ENCODE results near the gene TSNAX.
"Not testable (repeated sequence)": the region's sequence is repeated elsewhere in the genome, so short reads cannot be mapped to it uniquely, and the experiment has no call there.

TSNAX gene

DNA sequence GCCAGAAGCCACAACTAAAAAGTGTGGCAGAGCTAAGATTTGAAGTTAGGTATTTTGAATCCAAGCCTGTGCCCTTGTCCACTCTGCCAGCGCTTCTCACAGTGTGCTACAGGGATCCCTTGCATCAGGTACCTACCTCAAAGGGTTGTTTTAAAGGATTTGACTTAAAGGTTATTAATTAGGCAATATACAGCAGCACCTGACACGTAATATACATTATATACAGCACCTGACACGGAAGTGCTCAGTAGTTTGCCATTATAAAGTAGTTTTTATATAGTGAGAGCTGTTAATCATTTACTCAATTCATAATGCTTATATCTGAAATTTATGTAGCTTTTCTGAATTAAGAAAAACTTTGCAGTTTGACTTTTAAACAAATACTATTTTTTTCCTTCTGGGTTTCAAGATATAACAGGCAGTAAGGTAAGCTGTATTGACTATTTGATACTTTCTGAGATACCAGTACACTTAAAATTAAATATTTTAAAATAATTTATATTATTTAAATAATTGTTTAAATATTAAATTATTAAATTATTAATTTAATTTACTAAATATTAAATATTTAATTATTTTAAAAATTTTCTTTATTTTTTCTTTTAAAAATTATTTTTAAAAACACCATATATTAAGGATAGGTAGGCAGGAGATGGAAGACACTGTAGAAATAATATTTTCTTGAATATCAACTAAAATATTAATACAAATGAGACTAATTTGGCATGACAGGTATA is 33.3 kb downstream of the TSNAX start:
- DNase-seq (ENCODE audit: low read depth): no peak

DNA sequence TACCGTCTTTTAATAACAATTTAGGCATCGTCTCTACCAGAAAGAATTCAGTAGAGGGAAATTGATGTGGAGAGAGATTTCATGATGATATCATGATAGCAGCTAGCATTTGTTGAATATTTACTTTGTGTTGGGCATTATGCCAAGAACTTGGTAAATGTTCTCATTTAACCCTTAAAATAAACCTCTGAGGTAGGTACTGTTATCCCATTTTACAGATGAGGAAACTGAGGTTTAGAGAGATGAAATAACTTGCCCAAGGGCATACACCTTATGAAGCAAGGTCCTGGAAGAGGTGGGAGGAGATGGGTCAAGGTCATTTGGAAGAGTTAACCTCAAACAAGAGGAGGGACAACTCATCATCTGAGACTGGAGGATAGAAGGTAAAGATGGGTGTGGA is 34.8 kb downstream of the TSNAX start:
- no peak for DNase-seq (ENCODE audit: low read depth)

DNA sequence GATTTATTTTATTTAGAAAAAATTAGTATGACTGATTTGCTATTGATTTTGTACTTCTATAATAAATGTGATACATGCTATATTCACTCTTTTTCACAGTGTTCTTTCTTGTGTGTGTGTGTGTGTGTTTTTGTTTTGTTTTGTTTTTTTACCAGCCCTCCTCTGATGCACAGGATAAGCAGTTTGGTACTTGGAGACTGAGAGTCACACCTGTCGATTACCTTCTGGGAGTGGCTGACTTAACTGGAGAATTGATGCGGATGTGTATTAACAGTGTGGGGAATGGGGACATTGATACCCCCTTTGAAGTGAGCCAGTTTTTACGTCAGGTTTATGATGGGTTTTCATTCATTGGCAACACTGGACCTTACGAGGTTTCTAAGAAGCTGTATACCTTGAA is 35.9 kb downstream of the TSNAX start:
- DNase-seq (ENCODE audit: low read depth): no peak

DNA sequence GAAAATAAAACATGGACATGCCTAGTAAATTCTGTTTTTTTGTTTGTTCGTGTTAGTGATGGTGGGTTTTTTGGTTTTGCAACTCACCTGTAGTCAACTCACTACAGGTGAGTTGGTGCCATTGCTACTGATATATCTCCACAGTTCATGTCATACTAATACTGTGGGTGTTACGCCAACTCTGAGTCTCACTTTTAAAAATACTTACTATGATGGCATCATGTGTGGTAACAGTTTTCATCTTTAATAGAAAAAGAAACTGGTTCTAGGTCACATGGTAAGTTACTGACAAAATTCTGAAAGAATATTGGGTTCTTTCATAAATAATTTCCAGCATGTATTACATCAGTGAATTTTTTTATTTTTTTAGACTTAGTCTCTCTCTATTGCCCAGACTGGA is 38.0 kb downstream of the TSNAX start:
- no peak for DNase-seq (ENCODE audit: low read depth)

DNA sequence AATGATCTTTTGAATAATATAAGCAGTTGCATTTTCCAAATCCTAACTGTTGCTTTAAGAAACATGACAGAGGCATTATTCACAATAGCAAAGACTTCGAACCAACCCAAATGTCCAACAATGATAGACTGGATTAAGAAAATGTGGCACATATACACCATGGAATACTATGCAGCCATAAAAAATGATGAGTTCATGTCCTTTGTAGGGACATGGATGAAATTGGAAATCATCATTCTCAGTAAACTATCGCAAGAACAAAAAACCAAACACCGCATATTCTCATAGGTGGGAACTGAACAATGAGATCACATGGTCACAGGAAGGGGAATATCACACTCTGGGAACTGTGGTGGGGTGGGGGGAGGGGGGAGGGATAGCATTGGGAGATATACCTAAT is 41.8 kb downstream of the TSNAX start:
- not testable (repeated sequence) for DNase-seq (ENCODE audit: low read depth)

DNA sequence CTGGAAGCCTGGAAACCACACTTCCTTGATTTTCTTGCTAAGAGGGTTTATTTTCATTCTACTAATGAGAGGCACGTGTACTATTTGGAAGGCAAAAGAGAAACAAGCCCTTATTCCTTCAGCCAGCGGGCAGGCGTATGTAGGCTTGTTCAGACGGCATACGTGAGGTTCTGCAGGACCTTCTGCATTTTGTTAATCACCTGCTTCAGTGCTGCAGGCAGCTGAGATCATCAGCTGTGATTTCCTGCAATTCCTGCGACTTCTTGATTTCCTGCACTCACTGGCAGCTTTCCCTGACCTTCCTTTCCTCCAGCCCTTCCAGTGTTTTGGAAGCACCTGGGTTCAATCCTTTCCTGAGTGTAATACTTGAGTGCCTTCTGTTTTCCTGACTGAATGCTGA is 43.4 kb downstream of the TSNAX start:
- DNase-seq (ENCODE audit: low read depth): no peak

DNA sequence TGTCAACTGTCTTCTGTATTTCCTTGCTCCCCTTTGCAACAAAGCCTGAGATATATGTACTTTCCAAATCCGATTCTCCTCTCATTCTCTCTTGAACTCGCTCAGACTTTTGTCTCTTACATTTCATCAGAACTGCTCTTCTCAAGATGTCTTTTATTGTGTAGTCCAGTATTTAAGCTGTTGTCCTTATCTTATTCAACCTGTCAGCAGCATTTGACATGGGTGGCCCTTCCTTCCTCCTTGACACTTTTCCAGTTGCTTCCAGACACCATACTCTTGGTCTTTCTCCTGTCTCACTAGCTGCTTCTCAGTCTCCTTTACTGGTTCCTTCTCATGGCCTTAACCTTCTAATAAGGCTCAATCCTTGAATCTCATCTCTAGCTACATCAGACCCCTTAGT is 47.0 kb downstream of the TSNAX start:
- no peak for DNase-seq (ENCODE audit: low read depth)

DNA sequence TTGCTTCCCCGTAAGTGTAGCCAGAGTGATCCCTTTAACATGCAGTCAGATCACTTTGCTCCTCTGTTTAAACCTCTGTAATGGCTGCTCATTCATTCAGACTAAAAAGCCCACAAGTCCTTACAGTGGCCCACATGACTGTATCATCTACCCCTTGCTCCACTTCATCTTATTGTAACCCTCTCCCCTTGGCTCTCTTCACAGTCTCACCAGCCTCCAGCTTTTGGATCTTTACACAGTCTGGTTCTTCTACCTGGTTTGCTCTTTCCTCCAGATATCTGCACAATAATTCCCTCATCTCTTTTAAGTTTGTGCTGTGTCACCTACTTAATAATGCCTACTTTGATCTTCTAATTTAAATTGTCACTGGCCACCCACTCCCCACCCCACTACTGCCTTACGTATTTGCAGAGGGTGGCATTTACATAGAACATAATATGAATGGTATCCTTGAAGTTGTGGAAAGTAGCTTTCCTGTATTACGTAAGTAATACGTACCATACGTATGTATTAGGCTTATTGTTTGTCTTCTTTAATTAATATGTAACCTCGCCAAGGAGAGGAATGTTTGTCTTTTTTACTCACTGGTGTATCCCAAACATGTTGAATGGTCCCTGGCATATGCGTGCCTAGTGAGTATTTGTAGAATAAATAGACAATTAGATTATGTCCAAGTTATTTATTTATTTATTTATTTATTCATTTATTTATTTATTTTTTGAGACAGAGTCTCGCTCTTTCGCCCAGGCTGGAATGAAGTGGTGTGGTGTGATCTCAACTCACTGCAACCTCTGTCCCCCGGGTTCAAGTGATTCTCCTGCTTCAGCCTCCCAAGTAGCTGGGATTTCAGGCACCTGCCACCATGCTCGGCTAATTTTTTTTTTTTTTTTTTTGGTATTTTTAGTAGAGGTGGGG is 48.6 kb downstream of the TSNAX start:
- no peak for DNase-seq (ENCODE audit: low read depth)

DNA sequence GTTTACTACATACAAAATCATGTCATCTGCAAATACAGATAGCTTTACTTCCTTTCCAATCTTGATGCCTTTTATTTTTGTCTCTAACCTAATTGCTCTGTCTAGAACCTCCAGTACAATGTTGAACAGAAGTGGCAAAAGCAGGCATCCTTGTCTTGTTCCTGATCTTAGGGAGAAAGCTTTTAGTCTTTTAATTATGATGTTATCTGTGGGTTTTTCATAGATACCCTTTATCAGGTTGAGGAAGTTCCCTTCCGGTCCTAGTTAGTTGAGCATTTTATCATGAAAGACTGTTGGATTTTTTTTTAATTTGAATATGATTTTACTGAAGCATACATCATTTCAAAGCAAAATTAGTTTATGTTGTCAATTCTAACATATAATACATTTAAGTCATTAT is 52.4 kb downstream of the TSNAX start:
- DNase-seq (ENCODE audit: low read depth): no peak

DNA sequence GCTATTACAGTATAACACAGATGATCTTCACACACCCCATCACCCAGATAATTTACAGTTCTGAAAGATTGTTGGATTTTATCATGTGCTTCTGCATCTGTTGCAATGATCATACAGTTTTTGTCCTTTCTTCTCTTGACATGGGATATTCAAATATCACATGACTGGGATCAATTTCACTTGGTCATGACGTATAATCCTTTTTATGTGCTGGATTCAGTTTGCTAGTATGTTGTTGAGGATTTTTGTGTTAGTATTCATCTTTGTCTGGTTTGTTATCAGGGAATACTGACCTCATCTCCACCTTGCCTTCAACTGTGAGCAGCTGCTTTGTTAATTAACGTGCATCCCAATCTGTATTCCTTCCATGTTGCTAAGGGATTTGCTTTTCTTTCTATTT is 53.4 kb downstream of the TSNAX start:
- no peak for DNase-seq (ENCODE audit: low read depth)

DNA sequence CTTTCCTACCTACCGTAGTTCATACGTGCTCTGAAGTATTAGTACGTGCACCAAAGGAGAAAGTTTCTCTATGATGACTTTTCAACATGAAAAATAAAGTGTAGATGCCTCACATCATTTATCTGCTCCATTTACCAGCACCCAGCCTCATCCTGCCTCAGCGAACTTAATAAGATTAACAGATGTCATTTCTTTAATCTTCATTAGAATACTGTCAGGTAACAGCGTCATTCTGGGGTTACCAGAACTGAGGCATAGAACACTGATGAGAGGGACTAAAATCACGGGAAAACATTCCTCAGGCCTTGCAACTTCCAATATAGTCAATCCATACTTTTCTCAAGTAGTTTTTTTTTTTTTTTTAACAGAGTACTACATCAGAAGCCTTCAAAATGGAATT is 54.9 kb downstream of the TSNAX start:
- DNase-seq (ENCODE audit: low read depth): no peak

DNA sequence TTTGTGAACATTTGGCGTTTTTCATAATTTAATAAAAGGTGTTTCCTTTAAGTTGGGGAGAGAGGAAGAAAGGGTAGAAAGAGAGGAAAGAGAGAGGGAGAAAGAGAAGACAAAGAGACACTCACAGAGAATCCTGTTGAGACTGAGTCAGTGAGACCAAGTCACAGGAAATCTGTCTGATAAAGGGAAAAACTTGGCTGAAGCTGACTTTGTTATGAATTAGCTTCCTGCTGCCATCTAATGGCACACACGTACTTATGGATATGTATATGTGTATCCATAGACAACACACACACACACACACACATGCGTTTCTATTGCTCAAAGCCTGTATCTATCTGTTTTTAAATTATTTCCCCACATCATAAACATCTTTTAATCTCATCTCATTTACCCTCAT is 55.6 kb downstream of the TSNAX start:
- DNase-seq (ENCODE audit: low read depth): no peak

DNA sequence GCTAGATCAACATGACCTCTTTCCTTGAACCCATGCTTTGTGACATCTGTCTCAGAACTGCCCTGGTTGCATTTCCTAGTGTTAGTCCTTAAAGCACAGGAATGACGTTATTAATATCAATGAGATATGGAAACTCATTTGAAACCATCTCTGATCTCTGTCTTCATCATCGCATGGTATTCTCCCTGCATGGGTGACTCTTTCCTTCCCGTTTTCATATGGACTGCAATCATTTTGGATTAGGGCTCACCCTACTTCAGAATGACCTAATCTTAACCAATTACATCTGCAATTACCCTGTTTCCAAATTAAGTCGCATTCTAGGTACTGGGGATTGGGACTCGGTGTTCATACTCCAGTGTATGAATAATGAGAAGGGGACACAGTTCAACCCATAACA is 56.5 kb downstream of the TSNAX start:
- no peak for DNase-seq (ENCODE audit: low read depth)

DNA sequence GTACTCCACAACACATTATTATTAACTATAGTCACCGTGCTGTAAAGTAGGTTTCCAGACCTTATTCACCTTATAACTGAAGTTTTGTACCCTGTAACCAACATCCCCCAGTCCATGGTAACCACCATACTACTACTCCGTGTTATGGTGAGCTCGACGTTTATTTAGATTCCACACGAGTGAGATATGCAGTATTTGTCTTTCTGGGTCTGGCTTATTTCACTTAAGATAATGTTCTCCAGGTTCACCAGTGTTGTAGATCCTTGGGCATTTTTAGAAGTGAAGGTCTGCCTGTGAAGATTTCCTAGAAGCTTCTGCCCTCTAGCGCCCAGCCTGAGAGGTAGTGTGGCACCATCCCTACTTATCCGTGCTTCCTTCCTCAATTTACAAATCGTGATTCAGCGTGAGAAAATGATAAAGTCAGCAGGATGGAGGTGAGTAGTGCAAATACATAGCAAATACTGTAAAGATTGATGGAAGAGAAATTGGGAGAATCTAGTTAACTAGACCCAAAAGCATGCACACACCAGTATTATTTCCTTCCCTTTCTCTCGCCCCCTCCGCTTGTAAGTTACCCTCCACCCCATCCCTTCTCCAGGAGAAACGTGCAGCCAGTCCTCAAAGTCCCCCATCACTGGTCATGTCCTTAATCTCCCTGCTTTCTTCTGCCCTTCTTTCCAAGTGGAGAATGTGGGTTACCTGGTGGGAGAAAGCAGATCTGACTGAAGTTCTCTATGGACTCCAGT is 62.2 kb downstream of the TSNAX start:
- no peak for DNase-seq (ENCODE audit: low read depth)

DNA sequence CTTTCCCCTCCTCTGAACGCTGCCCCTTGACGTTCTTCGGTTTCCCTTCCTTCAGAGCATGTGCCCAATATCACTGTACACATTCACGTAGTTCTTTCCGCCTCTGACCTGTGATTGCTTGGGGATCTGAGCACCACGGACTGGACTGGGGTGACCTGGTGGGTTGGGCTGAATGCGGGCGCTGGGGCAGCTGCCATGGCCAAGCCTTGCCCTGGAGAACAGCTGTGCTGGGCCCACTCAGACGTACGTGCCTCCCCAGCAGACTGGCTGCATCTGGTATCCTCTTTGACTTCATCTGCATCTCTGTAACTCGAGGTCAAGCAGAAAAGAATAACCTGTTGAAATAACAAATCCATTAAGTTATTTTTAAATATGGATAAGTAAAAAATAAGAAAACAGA is 63.0 kb downstream of the TSNAX start:
- no peak for DNase-seq (ENCODE audit: low read depth)

DNA sequence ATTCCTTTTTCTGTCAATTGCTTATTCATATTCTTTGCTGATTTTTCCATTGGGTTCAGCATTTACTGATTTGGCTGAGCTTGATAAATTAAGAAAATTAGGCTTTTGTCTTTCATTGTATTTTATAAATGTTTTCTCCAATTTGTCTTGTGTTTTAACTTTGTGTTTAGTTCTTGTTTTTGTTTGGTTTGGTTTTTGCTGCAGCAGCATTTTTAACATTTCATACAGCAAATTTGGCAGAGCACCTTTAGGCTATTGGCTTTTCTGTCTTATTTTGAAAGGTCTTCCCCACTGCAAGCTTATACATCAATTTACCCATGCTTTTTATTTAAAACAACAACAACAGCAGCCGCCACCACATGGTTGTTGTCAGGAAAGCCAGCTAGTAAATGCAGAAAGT is 64.3 kb downstream of the TSNAX start:
- no peak for DNase-seq (ENCODE audit: low read depth)

DNA sequence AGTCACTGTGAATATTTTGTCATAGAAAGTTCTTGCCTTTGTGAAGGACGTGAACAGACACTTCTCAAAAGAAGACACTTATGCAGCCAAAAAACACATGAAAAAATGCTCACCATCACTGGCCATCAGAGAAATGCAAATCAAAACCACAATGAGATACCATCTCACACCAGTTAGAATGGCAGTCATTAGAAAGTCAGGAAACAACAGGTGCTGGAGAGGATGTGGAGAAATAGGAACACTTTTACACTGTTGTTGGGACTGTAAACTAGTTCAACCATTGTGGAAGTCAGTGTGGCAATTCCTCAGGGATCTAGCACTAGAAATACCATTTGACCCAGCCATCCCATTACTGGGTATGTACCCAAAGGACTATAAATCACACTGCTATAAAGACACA is 64.8 kb downstream of the TSNAX start:
- not testable (repeated sequence) for DNase-seq (ENCODE audit: low read depth)

DNA sequence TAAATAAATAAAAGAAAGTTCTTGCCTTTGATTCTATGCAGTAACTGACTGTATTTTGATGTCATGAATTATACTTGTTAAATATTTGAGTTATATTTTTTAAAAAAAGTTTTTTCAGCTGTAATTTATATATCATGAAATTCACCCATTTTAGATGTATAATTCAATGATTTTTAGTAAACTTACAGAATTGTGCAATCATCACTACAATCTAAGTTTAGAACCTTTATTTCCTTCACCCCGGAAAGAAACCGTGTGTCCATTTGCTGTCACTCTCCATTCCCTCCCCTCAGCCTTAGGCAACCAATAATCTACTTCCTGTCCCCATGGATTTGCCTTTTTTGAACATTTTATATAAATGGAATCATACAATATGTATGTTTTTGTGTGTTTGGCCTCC is 65.7 kb downstream of the TSNAX start:
- no peak for DNase-seq (ENCODE audit: low read depth)

DNA sequence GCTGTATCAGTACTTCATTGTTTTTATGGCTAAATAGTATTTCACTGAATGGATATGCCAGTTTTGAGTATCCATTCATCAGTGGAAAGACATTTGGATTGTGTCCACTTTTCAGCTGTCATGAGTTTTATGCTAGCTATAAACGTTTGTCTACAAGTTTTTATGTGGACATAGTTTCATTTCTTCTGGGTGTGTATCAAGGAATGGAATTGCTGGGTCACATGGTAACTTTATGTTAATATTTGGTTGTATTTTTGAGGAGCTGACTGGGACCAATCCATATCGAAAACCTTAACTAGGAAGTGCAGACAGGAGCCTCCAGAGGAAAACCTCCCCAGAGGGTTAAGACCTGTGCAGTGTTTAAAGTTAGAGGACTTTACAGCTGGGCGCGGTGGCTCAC is 66.3 kb downstream of the TSNAX start:
- no peak for DNase-seq (ENCODE audit: low read depth)

DNA sequence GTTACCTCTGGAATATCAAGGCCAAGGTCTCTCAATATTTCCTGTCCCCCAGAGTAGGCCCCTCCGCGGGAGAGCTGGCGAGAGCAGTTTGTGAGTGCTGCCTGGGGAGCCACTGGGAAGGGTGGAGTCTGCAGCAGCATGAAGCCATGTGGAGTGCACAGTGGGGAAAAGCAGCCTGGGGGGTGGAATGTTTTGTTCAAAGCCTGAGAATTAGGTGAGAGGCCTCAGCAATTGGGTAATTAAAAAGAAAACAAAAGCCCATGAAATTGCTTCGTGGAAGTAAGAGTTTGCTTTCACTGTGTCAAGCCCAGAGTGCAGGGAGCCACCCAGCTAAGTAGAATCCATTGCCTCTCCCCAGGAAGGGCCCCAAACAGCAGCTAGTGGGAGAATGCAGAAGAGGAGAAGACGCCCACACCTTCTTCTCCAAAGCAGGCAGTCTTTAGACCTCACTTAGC is 67.9 kb downstream of the TSNAX start:
- no peak for DNase-seq (ENCODE audit: low read depth)

DNA sequence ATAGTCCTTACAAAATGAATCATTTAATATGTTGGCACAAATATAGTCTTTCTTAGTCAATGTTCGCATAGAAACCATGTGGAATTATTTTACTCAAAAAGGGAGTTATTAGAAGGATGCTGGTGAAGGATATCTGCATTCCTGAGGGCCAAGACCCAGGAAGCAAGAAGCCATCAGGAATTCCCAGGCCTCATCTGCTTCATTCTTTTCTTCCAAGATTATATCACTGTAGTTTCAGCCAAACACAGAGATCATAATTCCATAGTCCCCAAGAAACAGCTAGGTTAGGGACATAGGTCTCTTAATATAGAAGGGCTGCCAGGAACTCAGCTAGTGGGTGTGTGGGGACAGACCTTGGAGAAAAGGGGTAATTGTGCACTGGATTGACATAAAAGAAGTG is 69.5 kb downstream of the TSNAX start:
- no peak for DNase-seq (ENCODE audit: low read depth)

DNA sequence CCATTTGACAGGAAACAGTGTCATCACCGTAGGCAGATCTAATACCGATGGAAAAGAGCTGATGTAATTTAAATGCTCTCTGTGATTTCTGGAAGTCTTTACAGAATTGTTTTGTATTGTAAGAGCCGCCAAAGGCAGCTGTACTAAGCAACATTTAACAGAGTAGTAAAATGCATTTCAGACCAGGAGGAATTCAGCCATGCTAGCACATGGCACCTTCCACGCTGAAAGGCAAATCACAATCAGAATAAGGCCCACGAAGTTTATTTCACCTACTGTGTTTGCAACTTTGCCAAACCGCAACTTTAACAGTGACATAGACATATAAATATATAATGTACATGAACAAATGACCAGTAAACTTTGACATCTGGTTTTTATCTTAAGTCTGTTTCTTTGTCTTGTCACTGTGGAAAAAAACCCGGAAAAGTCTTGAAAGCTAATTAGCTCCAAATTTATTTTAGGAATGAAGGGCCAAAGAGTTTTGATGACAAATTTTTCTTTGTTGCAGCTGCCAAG is 72.0 kb downstream of the TSNAX start:
- no peak for DNase-seq (ENCODE audit: low read depth)
